ENCODE data around the gene ZNF286A.
"Not testable (repeated sequence)": the region's sequence is repeated elsewhere in the genome, so short reads cannot be mapped to it uniquely, and the experiment has no call there.

GRCh38 chr17:15740041-15740440 is 40.5 kb downstream of the ZNF286A start:
- TF ChIP-seq CTCF, POLR2A (IDR thresholded peaks at IDR 0.05): not testable (repeated sequence)
